KMS-11 (cell line): ENCODE measurements around the gene FOXJ3.

Experiments
- H2AFZ ChIP-seq: fragments of 200-600 bp; sonication (generic); 2 replicates; pipeline ENCODE4 v1.6.1; 2016; ENCODE audit warnings: antibody characterized with exemption, mixed run types, low read depth
- H3K27ac ChIP-seq: fragments of 200-600 bp; sonication (generic); 2 replicates; pipeline ENCODE4 v1.6.1; 2016; ENCODE audit warnings: mild to moderate bottlenecking, mixed run types
- H3K27me3 ChIP-seq: fragments of 200-600 bp; sonication (generic); 2 replicates; pipeline ENCODE4 v1.6.1; 2017; ENCODE audit warnings: mild to moderate bottlenecking, low read depth, mixed run types, moderate library complexity; ENCODE audit not compliant: insufficient read depth
- H3K36me3 ChIP-seq: fragments of 200-600 bp; sonication (generic); 2 replicates; pipeline ENCODE4 v1.6.1; 2017; ENCODE audit warnings: mild to moderate bottlenecking, mixed run types; ENCODE audit not compliant: insufficient read depth
- H3K4me1 ChIP-seq: fragments of 200-600 bp; sonication (generic); 2 replicates; pipeline ENCODE4 v1.6.1; 2016; ENCODE audit warnings: mild to moderate bottlenecking, low read depth, mixed run types; ENCODE audit not compliant: poor library complexity, severe bottlenecking
- H3K4me2 ChIP-seq: fragments of 200-600 bp; sonication (generic); 2 replicates; pipeline ENCODE4 v1.7.0; 2016; ENCODE audit warnings: mild to moderate bottlenecking, mixed run types
- H3K4me3 ChIP-seq: fragments of 200-600 bp; sonication (generic); IDR thresholded peaks from 2 replicates; pipeline ENCODE4 v1.6.1; 2017; ENCODE audit warnings: low read depth, low read length, mixed read lengths; ENCODE audit not compliant: insufficient read depth
- H3K79me2 ChIP-seq: fragments of 200-600 bp; sonication (generic); 2 replicates; pipeline ENCODE4 v1.6.1; 2016; ENCODE audit warnings: low read depth, mixed run types; ENCODE audit not compliant: insufficient read depth
- H3K9ac ChIP-seq: fragments of 200-600 bp; sonication (generic); 2 replicates; pipeline ENCODE4 v1.6.1; 2016; ENCODE audit warnings: mild to moderate bottlenecking, mixed run types
- H4K20me1 ChIP-seq: fragments of 200-600 bp; sonication (generic); 2 replicates; pipeline ENCODE4 v1.6.1; 2016; ENCODE audit warnings: mild to moderate bottlenecking, mixed run types; ENCODE audit not compliant: insufficient read depth
- TF ChIP-seq, protein P1 (sequence below): fragments of 200-600 bp; sonication (generic); conservative IDR thresholded peaks from 2 replicates; pipeline ENCODE4 v1.6.1; 2017; ENCODE audit warnings: low read depth, mild to moderate bottlenecking, antibody characterized with exemption, low read length, moderate library complexity, mixed read lengths

The FOXJ3 gene

DNA sequence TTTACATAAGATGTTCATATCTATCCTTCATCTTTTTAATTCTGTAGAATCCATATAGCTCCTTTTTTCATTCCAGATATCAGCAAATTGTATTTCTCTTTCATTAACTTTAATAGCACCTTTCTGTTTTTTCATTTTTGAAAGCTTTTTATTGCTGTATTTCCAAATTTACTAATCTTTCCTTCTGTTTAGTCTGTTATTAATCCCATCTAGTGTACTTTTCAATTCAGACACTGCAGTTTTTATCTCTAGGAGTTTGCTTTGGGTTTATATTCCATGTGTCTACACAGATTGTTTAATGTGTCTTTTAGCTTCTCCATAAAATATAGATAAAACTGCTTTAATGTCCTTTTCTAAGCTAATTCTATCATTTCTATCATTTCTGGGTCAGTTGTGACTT is 133.0 kb downstream of the FOXJ3 start:
- Histone ChIP-seq H4K20me1 (no peaks in the 10 kb centered on the region), H3K27me3 (no peaks in the 10 kb centered on the region), H3K4me2 (no peak overlapping the region), H3K9ac (no peak overlapping the region), H3K4me1 (no peaks in the 10 kb centered on the region), H2AFZ (no peak overlapping the region), H3K4me3 (no peak overlapping the region), H3K27ac (no peak overlapping the region), H3K79me2 (no peaks in the 10 kb centered on the region; the same call in 1 of the 2 replicates), H3K36me3 (no peaks in the 10 kb centered on the region)
- TF ChIP-seq, protein P1, sequence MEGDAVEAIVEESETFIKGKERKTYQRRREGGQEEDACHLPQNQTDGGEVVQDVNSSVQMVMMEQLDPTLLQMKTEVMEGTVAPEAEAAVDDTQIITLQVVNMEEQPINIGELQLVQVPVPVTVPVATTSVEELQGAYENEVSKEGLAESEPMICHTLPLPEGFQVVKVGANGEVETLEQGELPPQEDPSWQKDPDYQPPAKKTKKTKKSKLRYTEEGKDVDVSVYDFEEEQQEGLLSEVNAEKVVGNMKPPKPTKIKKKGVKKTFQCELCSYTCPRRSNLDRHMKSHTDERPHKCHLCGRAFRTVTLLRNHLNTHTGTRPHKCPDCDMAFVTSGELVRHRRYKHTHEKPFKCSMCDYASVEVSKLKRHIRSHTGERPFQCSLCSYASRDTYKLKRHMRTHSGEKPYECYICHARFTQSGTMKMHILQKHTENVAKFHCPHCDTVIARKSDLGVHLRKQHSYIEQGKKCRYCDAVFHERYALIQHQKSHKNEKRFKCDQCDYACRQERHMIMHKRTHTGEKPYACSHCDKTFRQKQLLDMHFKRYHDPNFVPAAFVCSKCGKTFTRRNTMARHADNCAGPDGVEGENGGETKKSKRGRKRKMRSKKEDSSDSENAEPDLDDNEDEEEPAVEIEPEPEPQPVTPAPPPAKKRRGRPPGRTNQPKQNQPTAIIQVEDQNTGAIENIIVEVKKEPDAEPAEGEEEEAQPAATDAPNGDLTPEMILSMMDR = no peak

DNA sequence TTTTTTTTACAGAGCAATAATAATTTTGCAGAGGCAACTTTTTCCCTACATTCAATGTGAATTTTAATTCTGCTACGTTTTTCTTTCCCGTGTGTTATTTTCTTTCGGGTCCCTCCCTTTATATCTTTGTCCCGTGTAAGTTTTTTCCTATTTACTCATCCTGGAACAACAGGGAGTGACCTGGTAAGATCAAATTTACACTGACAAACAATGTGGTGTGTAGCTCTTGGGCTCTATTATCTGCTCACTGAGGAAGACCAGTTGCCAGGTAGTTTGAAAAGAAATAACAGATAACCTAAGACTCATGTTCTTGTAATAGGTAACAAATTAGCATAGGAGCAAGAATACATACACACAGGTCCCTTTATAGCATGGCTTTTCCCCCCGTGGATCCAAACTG is 136.8 kb downstream of the FOXJ3 start:
- no peak overlapping the region for H3K4me2 ChIP-seq
- no peaks in the 10 kb centered on the region for H3K36me3 ChIP-seq
- H4K20me1 ChIP-seq = no peaks in the 10 kb centered on the region
- no peak overlapping the region for H3K27ac ChIP-seq
- TF ChIP-seq, protein P1 = no peak
- no peak overlapping the region for H3K4me3 ChIP-seq
- no peaks in the 10 kb centered on the region for H3K4me1 ChIP-seq
- H2AFZ ChIP-seq = no peak overlapping the region
- no peaks in the 10 kb centered on the region for H3K27me3 ChIP-seq
- H3K79me2 ChIP-seq = no peaks in the 10 kb centered on the region
- H3K9ac ChIP-seq = no peak overlapping the region

DNA sequence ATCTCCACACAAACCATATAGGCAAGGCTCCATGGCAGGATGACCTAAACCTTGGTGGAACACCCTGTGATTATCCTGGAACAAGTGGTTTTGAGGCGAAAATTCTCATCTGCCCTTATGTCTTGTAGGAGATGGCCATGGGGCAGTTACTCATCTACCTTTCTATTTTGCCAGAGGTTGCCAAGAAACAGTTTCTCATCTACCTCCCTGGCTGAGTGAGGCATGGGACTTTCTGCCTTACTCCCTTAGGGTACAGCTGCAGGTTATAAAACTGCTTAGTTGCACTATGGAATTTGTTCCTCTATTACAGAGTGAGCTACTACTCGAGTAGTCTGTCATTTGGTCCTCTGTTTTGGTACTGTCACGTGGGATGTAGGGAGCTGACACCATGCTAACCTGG is 139.2 kb downstream of the FOXJ3 start:
- H3K4me1 ChIP-seq = no peaks in the 10 kb centered on the region
- no peaks in the 10 kb centered on the region for H3K27me3 ChIP-seq
- H2AFZ ChIP-seq = no peak overlapping the region
- H3K9ac ChIP-seq = no peak overlapping the region
- no peaks in the 10 kb centered on the region for H3K36me3 ChIP-seq
- no peak overlapping the region for H3K27ac ChIP-seq
- H3K79me2 ChIP-seq = no peaks in the 10 kb centered on the region
- H3K4me2 ChIP-seq = no peak overlapping the region
- H3K4me3 ChIP-seq = no peak overlapping the region
- no peaks in the 10 kb centered on the region for H4K20me1 ChIP-seq
- TF ChIP-seq, protein P1 = no peak

DNA sequence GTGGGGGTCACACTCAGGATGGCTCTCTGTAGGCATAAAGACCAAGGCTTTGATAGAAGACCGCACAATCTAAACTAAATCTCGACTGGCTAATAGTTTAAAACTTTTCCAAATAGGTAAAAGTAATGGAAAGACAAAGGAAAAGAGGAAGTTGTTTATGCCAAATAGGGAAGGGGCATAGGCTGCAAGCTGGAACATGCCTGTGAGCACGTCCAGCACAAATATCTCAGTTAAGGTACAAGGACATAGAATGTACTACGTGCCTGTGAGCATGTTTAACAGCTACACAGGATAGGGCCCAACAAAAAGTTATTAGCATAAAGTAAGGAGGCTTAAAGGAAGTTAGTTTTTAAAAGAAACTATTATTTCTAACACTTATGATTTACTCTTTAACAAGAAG is 142.9 kb downstream of the FOXJ3 start:
- Histone ChIP-seq H3K79me2 (no peaks in the 10 kb centered on the region), H3K4me3 (no peak overlapping the region), H3K27me3 (no peaks in the 10 kb centered on the region), H3K9ac (no peak overlapping the region), H3K27ac (no peak overlapping the region), H4K20me1 (no peaks in the 10 kb centered on the region), H2AFZ (no peak overlapping the region), H3K36me3 (no peaks in the 10 kb centered on the region), H3K4me2 (no peak overlapping the region), H3K4me1 (no peaks in the 10 kb centered on the region)
- TF ChIP-seq, protein P1 = no peak

DNA sequence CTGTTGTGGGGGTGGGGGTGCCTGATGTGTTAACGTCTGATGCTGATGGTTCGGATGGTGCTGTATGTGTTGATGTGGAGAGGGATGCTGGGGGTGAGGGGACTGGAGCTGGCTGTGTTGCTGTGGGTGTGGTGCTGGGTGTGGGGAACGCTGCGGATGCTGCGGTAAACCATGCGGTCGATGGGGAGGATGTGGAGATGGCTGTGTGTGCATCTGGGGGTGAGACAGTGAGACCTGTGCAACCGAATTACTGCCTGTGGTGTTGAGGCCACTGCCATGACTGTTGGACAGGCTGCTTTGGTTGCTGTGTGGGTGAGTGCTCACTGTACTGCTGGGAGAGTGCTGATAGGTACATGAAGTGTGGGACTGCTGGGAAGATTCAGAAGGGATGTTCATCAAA is 143.7 kb downstream of the FOXJ3 start:
- H3K9ac ChIP-seq = no peak overlapping the region
- H3K4me1 ChIP-seq = no peaks in the 10 kb centered on the region
- no peaks in the 10 kb centered on the region for H3K36me3 ChIP-seq
- no peak overlapping the region for H2AFZ ChIP-seq
- no peaks in the 10 kb centered on the region for H3K79me2 ChIP-seq
- TF ChIP-seq, protein P1 = no peak
- H3K4me2 ChIP-seq = no peak overlapping the region
- no peak overlapping the region for H3K4me3 ChIP-seq
- H3K27me3 ChIP-seq = no peaks in the 10 kb centered on the region
- H3K27ac ChIP-seq = no peak overlapping the region
- no peaks in the 10 kb centered on the region for H4K20me1 ChIP-seq
